ENCODE data around the gene RNASE4.
"Not testable (repeated sequence)": the region's sequence is repeated elsewhere in the genome, so short reads cannot be mapped to it uniquely, and the experiment has no call there.

The RNASE4 gene

DNA sequence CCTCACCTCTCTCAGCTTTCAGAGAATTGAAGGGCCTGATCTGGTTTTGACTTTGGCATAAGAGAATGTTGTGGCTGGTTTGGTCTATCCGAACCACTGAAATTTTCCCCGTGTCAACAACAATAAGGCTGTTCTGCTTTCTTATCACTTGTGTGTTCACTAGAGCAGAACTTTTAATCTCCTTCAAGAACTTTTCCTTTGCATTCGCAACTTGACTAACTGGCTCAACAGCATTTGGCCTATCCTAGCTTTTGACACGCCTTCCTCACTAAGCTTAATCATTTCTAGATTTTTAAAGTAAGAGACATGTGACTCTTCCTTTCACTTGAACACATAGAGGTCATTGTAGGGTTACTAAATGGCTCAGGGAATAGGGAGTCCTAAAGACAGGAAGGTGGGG is 35.4 kb downstream of the RNASE4 start:
- DNase-seq (ENCODE audit: low read depth, low spot score) = no peak
- no peak overlapping the region for H3K4me3 ChIP-seq (ENCODE audit: low read depth, low read length)
- TF ChIP-seq, protein P1, sequence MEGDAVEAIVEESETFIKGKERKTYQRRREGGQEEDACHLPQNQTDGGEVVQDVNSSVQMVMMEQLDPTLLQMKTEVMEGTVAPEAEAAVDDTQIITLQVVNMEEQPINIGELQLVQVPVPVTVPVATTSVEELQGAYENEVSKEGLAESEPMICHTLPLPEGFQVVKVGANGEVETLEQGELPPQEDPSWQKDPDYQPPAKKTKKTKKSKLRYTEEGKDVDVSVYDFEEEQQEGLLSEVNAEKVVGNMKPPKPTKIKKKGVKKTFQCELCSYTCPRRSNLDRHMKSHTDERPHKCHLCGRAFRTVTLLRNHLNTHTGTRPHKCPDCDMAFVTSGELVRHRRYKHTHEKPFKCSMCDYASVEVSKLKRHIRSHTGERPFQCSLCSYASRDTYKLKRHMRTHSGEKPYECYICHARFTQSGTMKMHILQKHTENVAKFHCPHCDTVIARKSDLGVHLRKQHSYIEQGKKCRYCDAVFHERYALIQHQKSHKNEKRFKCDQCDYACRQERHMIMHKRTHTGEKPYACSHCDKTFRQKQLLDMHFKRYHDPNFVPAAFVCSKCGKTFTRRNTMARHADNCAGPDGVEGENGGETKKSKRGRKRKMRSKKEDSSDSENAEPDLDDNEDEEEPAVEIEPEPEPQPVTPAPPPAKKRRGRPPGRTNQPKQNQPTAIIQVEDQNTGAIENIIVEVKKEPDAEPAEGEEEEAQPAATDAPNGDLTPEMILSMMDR (IDR thresholded peaks at IDR 0.05; ENCODE audit: insufficient read depth, low read length, missing control alignments) = no peak
- CTCF ChIA-PET = no interaction called here
- POLR2A ChIA-PET = no interaction called here

DNA sequence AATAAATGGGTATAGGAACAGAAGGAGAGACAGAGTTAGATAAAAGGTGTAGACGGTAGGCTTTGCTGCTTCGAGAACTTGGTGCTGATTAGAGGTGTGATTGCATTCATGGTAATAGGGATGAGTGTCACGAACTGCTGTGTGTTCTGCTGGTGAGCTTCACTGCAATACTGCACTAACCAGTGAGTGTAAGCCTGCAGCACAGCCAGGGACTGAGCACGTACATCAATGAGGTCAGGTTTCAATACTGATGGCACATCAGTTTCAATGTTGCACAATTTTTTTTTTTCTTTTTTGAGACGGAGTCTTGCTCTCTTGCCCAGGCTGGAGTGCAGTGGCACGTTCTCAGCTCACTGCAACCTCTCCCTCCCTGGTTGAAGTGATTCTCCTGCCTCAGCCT is 36.4 kb downstream of the RNASE4 start:
- POLR2A ChIA-PET = no interaction called here
- no peak for DNase-seq (ENCODE audit: low read depth, low spot score)
- CTCF ChIA-PET = interaction anchor here (1.2 kb wide), 1 partner anchor 13 kb away, joined by 4 read pairs; no protein-coding TSS in a partner anchor
- no peak overlapping the region for H3K4me3 ChIP-seq (ENCODE audit: low read depth, low read length)
- TF ChIP-seq, protein P1 (IDR thresholded peaks at IDR 0.05; ENCODE audit: insufficient read depth, low read length, missing control alignments) = no peak

DNA sequence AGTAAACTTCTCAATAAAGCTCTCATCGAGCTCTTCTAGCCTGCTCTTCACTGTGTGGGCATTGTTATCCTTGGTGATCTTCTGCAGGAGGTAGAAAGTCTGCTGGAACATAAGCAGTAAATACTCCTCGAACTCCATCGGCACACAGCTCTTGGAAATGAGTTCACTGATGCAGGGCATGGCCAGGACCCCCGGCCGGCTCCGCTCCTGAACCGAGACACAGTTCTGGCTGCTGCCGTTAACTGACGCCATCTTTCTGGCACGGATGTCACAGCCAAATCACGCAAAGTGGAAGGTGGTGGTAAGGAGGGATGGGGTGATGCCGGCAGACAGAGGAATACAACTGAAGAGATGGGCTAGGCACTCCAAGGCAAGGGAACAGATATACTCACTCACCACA is 37.7 kb downstream of the RNASE4 start:
- CTCF ChIA-PET = interaction anchor here (1.2 to 1.4 kb wide), 2 partner anchors 14 to 249 kb away, joined by 3 to 4 read pairs; no protein-coding TSS in a partner anchor
- no peak for DNase-seq (ENCODE audit: low read depth, low spot score)
- TF ChIP-seq, protein P1 (IDR thresholded peaks at IDR 0.05; ENCODE audit: insufficient read depth, low read length, missing control alignments) = no peak
- POLR2A ChIA-PET = no interaction called here
- no peak overlapping the region for H3K4me3 ChIP-seq (ENCODE audit: low read depth, low read length)

DNA sequence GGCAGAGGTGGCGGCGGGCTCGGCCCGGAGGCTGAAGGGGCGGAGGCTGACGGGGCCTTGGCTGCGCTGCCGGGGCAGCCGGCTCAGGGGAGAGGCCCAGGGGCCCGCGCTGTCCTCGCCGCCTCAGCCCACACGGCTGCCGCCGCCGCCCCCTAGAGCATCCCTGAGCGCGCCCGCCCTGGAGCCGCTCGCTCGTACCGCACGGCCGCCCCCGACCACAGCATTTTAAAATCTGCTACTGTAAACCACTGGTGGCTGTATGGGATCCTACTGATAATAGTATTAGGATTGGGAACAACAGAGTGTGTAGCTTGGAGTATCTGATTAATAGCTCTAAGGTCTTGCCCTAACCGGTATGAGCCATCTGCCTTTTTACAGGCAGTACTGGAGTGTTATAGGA is 39.1 kb downstream of the RNASE4 start:
- TF ChIP-seq, protein P1 (IDR thresholded peaks at IDR 0.05; ENCODE audit: insufficient read depth, low read length, missing control alignments) = no peak
- DNase-seq (ENCODE audit: low read depth, low spot score) = no peak
- POLR2A ChIA-PET = no interaction called here
- H3K4me3 ChIP-seq (ENCODE audit: low read depth, low read length) = no peak overlapping the region
- CTCF ChIA-PET = interaction anchor here (1.1 to 1.8 kb wide), 3 partner anchors 32 to 247 kb away, joined by 3 to 4 read pairs (median 3); no protein-coding TSS in a partner anchor

DNA sequence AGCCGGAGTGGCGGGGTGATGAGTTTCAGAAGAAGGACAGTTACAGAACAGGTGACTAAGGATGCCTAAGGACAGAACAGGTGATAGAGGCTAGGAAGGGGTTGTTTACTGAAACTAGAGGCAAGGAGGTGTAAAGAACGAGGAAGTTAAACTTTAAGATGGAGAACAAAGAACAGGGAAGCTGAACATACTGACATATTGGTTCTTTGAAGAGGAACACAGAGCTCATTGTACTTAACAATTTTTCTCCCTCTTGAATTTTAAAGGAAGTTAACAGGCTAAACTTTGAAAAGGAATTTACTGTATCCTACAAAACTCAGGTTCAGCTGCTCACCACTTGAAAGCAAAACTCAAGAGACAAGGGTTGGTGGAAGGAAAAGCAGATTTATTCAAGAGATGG is 41.8 kb downstream of the RNASE4 start:
- H3K4me3 ChIP-seq (ENCODE audit: low read depth, low read length); DNase-seq (ENCODE audit: low read depth, low spot score); CTCF ChIA-PET; POLR2A ChIA-PET: not testable (repeated sequence)

DNA sequence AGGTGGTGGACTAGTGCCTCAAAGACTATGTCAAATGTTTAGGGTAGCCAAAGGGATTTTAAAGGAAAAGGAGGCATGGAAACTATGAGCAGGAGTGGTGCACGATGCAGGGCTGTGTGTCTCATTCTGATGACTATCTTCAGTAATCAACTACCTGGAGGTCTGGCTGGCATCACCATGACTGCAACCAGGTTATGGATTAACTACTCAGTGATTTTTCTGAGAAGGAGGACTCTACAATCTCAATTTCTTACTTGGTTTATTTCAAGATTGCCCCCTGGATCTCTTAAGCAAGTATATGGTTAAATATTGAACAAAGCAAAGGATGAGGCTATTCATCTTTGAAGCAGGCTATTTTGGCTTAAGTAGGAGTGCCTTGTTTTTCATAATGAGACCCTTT is 42.2 kb downstream of the RNASE4 start:
- CTCF ChIA-PET = no interaction called here
- POLR2A ChIA-PET = no interaction called here

DNA sequence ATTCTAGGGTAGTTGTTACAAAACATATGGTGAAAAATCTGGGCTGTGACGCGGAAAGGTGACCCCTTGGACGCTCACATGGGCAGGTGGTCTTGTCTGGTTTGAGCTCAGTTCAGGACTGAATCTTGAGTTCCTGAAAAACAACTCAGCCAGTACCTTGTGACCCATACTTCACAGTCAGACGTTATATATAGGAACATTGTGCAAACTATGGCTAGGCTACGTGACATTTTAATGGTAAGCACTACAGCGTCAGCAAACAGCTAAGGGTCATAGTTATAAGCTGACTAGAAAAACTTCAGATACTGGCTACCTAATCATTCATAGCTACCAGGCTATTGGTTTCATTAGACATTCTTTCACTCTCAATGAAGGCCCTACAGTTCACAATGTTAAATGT is 46.5 kb downstream of the RNASE4 start:
- ChIA-PET POLR2A (no interaction called here), CTCF (no interaction called here)
- no peak overlapping the region for H3K4me3 ChIP-seq (ENCODE audit: low read depth, low read length)
- TF ChIP-seq, protein P1 (IDR thresholded peaks at IDR 0.05; ENCODE audit: insufficient read depth, low read length, missing control alignments) = no peak
- DNase-seq (ENCODE audit: low read depth, low spot score) = no peak

More for the DNA sequence above, 42.2 kb downstream of the RNASE4 start:
- H3K4me3 ChIP-seq (ENCODE audit: low read depth, low read length) = no peak overlapping the region
- no peak for DNase-seq (ENCODE audit: low read depth, low spot score)
- TF ChIP-seq, protein P1 (IDR thresholded peaks at IDR 0.05; ENCODE audit: insufficient read depth, low read length, missing control alignments) = no peak

All from AG04449 (cell line).